CD4-positive, alpha-beta T cell treated with Interferon alpha-2 for 1 hour (primary cell): ENCODE measurements around the gene SNCB.
"Not testable (repeated sequence)": the region's sequence is repeated elsewhere in the genome, so short reads cannot be mapped to it uniquely, and the experiment has no call there.

ENCODE experiments used
- DNase-seq, 2 donors: peaks; one replicate each; pipeline ENCODE4 v3.0.0-alpha.2; 2020 to 2022

SNCB gene

GRCh38 chr5:176621661-176622079 lies 8.7 kb downstream of the SNCB start:
- no peak for DNase-seq

DNA sequence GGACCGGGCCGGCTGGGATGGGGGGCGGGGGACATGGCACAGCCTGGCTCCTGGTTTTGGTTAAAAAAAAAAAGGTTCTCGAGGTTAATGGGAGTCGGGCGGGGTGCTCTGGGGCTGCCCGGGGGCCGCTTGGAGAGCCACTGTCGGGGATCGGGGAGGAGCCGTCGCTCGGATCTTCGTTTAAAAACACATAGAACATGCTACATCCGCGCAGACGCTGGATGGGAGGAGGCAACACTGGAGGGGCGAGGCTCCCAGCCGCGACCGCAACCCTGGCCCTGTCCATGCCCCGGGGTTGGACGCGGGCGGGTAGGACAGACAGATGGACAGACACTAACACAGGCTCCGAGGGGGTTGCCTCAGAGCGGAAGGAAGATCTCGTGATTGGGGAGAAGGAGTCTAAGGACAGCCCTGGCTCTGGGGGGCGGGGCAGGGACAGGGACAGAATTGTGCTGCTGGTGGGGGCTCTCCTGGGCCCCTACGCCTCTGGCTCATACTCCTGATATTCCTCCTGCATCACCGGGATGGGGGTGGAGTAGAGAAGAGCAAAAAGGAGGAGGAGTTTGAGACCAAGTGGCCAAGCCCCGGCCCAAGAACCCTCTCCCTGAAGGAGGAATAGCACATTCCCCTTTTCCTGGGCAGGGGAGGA lies 9.9 kb downstream of the SNCB start:
- DNase-seq: peak in 1 of 2 donors; percentile 12

DNA sequence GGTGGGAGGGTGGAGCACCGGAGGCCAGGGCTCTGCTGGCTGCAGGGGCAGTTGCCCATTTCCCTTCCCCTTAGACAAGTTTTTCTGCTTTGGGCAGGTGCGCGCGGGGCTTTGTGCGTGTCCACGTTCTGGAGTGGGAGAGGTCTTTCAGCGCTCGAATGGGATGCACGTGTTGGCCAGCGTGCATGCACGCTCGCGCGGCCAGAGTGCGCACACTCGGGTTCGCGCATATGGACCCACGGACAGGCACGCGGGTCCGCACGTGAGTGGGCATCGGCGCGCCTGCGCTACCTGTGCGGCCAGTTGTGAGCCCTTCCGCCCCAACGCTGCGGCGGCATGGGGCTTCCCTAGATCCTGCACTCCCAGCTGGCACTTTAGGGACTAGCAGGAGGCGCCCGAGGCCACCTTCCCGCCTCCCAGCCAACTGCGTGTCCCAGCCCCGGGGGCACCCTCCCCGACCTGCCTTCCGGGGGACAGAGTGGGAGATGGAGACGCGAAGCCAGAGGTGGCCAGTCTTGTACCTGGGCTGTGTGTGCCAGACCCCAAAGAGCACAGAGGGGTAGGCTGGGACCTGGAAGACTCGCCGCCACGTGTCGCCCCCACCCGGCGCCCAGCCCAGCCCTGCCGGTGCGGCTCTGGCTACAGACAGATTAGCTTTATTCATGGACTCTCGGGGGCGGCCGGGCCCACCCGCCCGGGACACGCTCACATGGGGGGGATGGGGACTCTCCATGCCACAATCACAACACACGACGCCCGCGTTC lies 10.6 kb downstream of the SNCB start:
- no peak for DNase-seq

GRCh38 chr5:176619203-176619568 lies 11.1 kb downstream of the SNCB start:
- DNase-seq: peak; percentile 84 to 85

- no peak for DNase-seq
Measured at GRCh38 chr5:176618783-176619182, 11.6 kb downstream of the SNCB start.

GRCh38 chr5:176616511-176616910 lies 13.8 kb downstream of the SNCB start:
- DNase-seq: no peak

- no peak for DNase-seq
Measured at GRCh38 chr5:176614805-176615478, 15.4 kb downstream of the SNCB start.

DNA sequence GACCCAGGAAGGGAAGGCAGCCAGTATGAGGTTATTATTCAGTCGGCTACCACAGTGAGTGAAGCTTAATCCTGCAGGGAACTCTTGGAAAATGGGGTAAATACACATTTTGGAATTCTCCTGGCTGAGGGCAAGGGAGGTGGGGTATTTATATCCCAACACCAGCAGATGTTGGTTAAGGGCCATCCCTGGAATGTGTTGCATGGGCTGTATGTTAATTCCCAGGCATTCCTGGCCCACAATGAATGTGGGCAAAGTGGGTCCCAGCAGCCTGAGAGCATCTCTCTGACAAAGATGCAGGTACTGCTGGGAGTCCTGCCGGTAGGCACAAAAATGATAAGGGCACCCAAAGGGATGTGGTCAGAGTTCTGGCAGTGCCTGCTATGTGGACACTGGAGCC lies 17.5 kb downstream of the SNCB start:
- no peak for DNase-seq

DNA sequence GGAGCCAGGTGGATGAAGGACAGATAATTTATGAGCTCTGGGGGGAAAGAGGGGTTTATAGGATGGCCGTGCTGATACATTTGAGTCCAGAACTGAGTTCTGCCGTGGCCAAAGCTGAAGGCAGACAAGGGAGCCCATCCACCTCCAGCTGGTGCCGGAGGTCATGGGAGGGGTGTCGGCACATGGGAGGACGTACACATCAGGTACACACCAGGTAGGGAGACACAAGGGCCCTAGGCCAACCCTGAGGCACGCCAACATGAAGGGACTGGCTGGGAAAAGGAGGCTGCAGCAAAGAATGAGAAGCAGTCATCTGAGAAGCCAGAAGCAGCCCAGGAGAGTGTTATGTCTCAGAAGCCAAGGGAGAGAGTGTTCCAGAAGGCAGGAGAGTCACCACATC lies 18.3 kb downstream of the SNCB start:
- DNase-seq: no peak

DNA sequence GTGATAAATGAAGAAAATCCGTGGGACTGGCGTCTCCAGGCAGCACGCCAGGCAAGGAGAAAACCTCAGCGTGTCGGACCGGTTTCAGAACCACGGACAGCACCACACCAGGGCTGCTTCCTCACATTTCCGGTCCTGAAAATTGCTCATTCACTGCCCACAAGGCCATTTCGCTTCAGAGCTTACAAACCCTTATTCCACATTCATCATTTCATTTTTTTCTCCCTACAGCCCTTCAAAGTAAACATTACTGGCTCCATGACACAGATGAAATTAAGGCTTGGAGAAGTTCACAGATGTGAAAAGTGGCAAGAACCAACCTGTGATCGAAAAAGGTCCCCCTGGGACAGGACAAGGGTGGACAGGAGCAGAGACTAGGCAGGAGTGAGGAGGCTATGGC lies 18.9 kb downstream of the SNCB start:
- peak; percentile 45 to 58 for DNase-seq

GRCh38 chr5:176610435-176610773 lies 19.9 kb downstream of the SNCB start:
- DNase-seq: peak in 1 of 2 donors; percentile 7

- DNase-seq: peak; percentile 44 to 67
Measured at GRCh38 chr5:176609724-176610434, 20.5 kb downstream of the SNCB start, which contains the start of gene GPRIN1. Gene GPRIN1, minus strand, starts transcription at chr5:176610156. Its CDS starts 10,322 bp downstream, at chr5:176599834.

GRCh38 chr5:176608937-176609723 lies 21.2 kb downstream of the SNCB start:
- DNase-seq: peak in 1 of 2 donors; percentile 10

- DNase-seq: no peak
Measured at GRCh38 chr5:176608142-176608705, 22.1 kb downstream of the SNCB start.

GRCh38 chr5:176606875-176607274 lies 23.5 kb downstream of the SNCB start:
- no peak for DNase-seq

- DNase-seq: no peak
Measured at GRCh38 chr5:176606032-176606431, 24.3 kb downstream of the SNCB start.

DNA sequence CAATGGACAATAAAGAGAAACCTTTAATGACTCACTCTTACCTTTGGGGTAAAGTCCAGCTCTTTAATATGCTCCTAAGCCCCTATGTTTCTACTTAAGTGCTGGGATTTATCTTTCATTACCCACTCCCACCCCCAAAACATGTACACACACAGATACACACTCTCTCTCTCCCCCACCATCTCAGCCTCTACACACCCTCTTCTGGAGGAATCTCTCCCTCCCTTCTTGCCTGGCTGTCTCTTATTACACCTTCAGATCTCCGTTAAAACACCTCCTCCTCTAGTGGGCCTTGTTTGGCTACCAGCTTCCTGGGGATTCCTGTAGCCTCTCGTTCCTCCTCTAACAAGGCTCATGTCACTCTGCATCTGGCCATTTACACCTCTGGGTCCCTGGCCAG lies 27.2 kb downstream of the SNCB start:
- no peak for DNase-seq

DNA sequence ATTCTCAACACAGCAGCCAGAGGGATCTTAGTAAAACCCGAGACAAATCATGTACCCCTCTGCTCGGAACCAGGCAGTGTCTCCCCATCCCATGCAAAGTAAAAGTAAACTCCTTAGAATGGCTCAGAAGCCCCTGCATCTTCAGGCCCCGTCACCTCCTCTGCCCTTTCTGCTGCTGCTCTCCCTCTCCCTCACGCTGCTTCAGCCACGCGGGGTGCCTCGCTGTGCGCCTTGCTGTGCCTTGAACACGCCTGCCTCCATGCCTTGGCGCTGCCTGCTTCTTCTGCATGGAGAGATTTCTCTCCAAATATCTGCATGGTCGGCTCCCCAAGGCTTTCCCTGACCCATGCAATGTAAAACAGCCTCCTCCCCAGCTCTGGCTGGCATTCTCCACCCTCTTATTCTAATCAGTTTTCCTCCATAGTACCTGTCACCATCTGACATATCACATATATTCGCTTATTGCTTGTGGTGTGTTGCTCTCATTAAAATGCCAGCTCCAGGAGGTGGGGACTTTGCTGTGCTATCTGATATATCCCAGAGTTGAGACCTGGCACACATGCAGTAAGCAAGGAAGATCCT lies 28.3 kb downstream of the SNCB start:
- DNase-seq: no peak

- not testable (repeated sequence) for DNase-seq
Measured at GRCh38 chr5:176599749-176600430, 30.4 kb downstream of the SNCB start.

- DNase-seq: no peak
Measured at GRCh38 chr5:176597417-176598389, 32.6 kb downstream of the SNCB start.
